Thymus (tissue), 11 donors: ENCODE measurements around the gene SLC25A19. TPM values are rescaled to one million over a fixed set of nuclear protein-coding genes. Genes with fewer than 3 reads are reported as not detected.
"Not testable (repeated sequence)": the region's sequence is repeated elsewhere in the genome, so short reads cannot be mapped to it uniquely, and the experiment has no call there.

Source experiments
- DNase-seq, 9 donors: peaks; one replicate each; pipeline ENCODE4 v3.0.0-alpha.2; 2013; ENCODE audit warnings: low spot score in 9 of 9, low read depth in 6 of 9, missing footprints in 1 of 9
- H3K27ac ChIP-seq, 2 donors: one replicate each; pipeline ENCODE4 v1.5.1; 2013; ENCODE audit warnings: control low read depth in 1 of 2, low read depth in 1 of 2, low read length in 1 of 2, mild to moderate bottlenecking in 1 of 2, moderate library complexity in 1 of 2
- H3K27me3 ChIP-seq, 2 donors: one replicate each; pipeline ENCODE4 v1.5.1; 2013; ENCODE audit warnings: low read length in 1 of 2; ENCODE audit not compliant: control insufficient read depth in 2 of 2, insufficient read depth in 1 of 2
- H3K36me3 ChIP-seq, 2 donors: one replicate each; pipeline ENCODE4 v1.5.1; 2013; ENCODE audit warnings: low read length in 1 of 2, mild to moderate bottlenecking in 1 of 2, moderate library complexity in 1 of 2; ENCODE audit not compliant: control insufficient read depth in 2 of 2, insufficient read depth in 2 of 2
- H3K4me1 ChIP-seq, 2 donors: one replicate each; pipeline ENCODE4 v1.5.1; 2013; ENCODE audit warnings: low read length in 2 of 2; ENCODE audit not compliant: control insufficient read depth in 2 of 2, insufficient read depth in 2 of 2
- H3K4me3 ChIP-seq, 2 donors: one replicate each; pipeline ENCODE4 v1.5.1; 2013; ENCODE audit warnings: low read length in 2 of 2, control low read depth in 1 of 2, mild to moderate bottlenecking in 1 of 2
- H3K9me3 ChIP-seq, 2 donors: one replicate each; pipeline ENCODE4 v1.5.1; 2013; ENCODE audit warnings: low read length in 1 of 2, mild to moderate bottlenecking in 1 of 2; ENCODE audit not compliant: control insufficient read depth in 2 of 2, insufficient read depth in 1 of 2
- WGBS: extraction: QIAGEN DNeasy Blood & Tissue Kit; methylation state at CpG from one replicate; pipeline ENCODE4 v1.1.7; 2013; 5-methylcytosine and 5-hydroxymethylcytosine counted together
- polyA plus RNA-seq: library from polyadenylated mRNA; stranded (reverse); fragments of 200-250 nt; gene quantifications from one replicate; pipeline ENCODE4 v1.2.3, GENCODE V29; 2013
- total RNA-seq: library from RNA; stranded (reverse); fragments of 120-200 nt; gene quantifications from one replicate; pipeline ENCODE4 v1.2.4, GENCODE V29; 2013
- donor health status: healthy.

The SLC25A19 gene
- total and polyA plus RNA-seq, 2 donors, result 15.4 to 18.3 TPM

GRCh38 chr17:75255954-75256698 lies 33.1 kb downstream of the SLC25A19 start:
- H3K9me3 ChIP-seq, DNase-seq, H3K27ac ChIP-seq, H3K27me3 ChIP-seq, H3K4me3 ChIP-seq, H3K36me3 ChIP-seq: not testable (repeated sequence)
- H3K4me1 ChIP-seq, result peaks cover 8 to 15% of the 10 kb centered on the region in 2 donors
- WGBS, result 90% methylated on average over 10 of the region's 11 CpGs

GRCh38 chr17:75252039-75252816 lies 37.0 kb downstream of the SLC25A19 start:
- no peak for DNase-seq
- WGBS, result 97% methylated on average over 8 of the region's 8 CpGs
- H3K27ac ChIP-seq, result no peak overlapping the region
- no peak overlapping the region for H3K4me3 ChIP-seq
- peaks cover 0 to 12% of the 10 kb centered on the region in 2 donors for H3K4me1 ChIP-seq
- peaks cover 6% of the 10 kb centered on the region in 2 donors for H3K36me3 ChIP-seq
- no peaks in the 10 kb centered on the region for H3K9me3 ChIP-seq
- no peaks in the 10 kb centered on the region for H3K27me3 ChIP-seq

- no peaks in the 10 kb centered on the region for H3K9me3 ChIP-seq
- peaks cover 22 to 23% of the 10 kb centered on the region in 2 donors for H3K36me3 ChIP-seq
- 77% methylated on average over 11 of the region's 11 CpGs for WGBS
- no peaks in the 10 kb centered on the region for H3K27me3 ChIP-seq
- H3K4me3 ChIP-seq, result no peak overlapping the region
- peak in 1 of 9 donors; percentile 42 for DNase-seq
- H3K4me1 ChIP-seq, result peaks cover 7 to 26% of the 10 kb centered on the region in 2 donors
- H3K27ac ChIP-seq, result peak overlapping the region; percentile 42 to 49
Measured at GRCh38 chr17:75250009-75250471, 39.2 kb downstream of the SLC25A19 start.

- Histone ChIP-seq H3K27me3 (no peaks in the 10 kb centered on the region), H3K36me3 (peaks cover 26 to 27% of the 10 kb centered on the region in 2 donors), H3K4me1 (peaks cover 12 to 31% of the 10 kb centered on the region in 2 donors), H3K27ac (peak overlapping the region in 1 of 2 donors; percentile 49), H3K4me3 (no peak overlapping the region), H3K9me3 (no peaks in the 10 kb centered on the region)
- WGBS, result 90% methylated on average over 4 of the region's 4 CpGs
- no peak for DNase-seq
Measured at GRCh38 chr17:75249564-75249963, 39.7 kb downstream of the SLC25A19 start.

- H3K27me3 ChIP-seq, result no peaks in the 10 kb centered on the region
- H3K27ac ChIP-seq, result no peak overlapping the region
- H3K4me3 ChIP-seq, result no peak overlapping the region
- 99% methylated on average over 12 of the region's 12 CpGs for WGBS
- no peaks in the 10 kb centered on the region for H3K9me3 ChIP-seq
- H3K36me3 ChIP-seq, result peaks cover 49 to 58% of the 10 kb centered on the region in 2 donors
- peaks cover 26 to 51% of the 10 kb centered on the region in 2 donors for H3K4me1 ChIP-seq
- no peak for DNase-seq
Measured at GRCh38 chr17:75246404-75246803, 42.8 kb downstream of the SLC25A19 start.

GRCh38 chr17:75245011-75245410 lies 44.2 kb downstream of the SLC25A19 start:
- 84% methylated on average over 6 of the region's 6 CpGs for WGBS
- no peak overlapping the region for H3K4me3 ChIP-seq
- peak overlapping the region; percentile 49 to 65 for H3K27ac ChIP-seq
- H3K27me3 ChIP-seq, result no peaks in the 10 kb centered on the region
- peaks cover 63 to 72% of the 10 kb centered on the region in 2 donors for H3K36me3 ChIP-seq
- no peaks in the 10 kb centered on the region for H3K9me3 ChIP-seq
- DNase-seq, result no peak
- H3K4me1 ChIP-seq, result peaks cover 26 to 48% of the 10 kb centered on the region in 2 donors

- Histone ChIP-seq H3K9me3 (no peaks in the 10 kb centered on the region), H3K36me3 (peaks cover 70 to 79% of the 10 kb centered on the region in 2 donors), H3K4me3 (no peak overlapping the region), H3K27me3 (no peaks in the 10 kb centered on the region), H3K27ac (peak overlapping the region; percentile 49 to 65), H3K4me1 (peaks cover 26 to 43% of the 10 kb centered on the region in 2 donors)
- peak in 3 of 9 donors; percentile 12 to 70 (median 42) for DNase-seq
- 26% methylated on average over 22 of the region's 22 CpGs for WGBS
Measured at GRCh38 chr17:75244133-75244866, 44.9 kb downstream of the SLC25A19 start.

- 87% methylated on average over 17 of the region's 17 CpGs for WGBS
- no peak for DNase-seq
- Histone ChIP-seq H3K36me3 (peaks cover 81 to 92% of the 10 kb centered on the region in 2 donors), H3K27ac (no peak overlapping the region), H3K27me3 (no peaks in the 10 kb centered on the region), H3K4me3 (no peak overlapping the region), H3K4me1 (peaks cover 26 to 43% of the 10 kb centered on the region in 2 donors), H3K9me3 (no peaks in the 10 kb centered on the region)
Measured at GRCh38 chr17:75242461-75243042, 46.7 kb downstream of the SLC25A19 start.
